ENCODE data around the gene ARPC5. TPM values are rescaled to one million over a fixed set of nuclear protein-coding genes. Genes with fewer than 3 reads are reported as not detected.
"Not testable (repeated sequence)": the region's sequence is repeated elsewhere in the genome, so short reads cannot be mapped to it uniquely, and the experiment has no call there.

Gene ARPC5
- polyA plus RNA-seq, result 100 to 1,000 TPM; 638 to 995 (median 763) TPM

DNA sequence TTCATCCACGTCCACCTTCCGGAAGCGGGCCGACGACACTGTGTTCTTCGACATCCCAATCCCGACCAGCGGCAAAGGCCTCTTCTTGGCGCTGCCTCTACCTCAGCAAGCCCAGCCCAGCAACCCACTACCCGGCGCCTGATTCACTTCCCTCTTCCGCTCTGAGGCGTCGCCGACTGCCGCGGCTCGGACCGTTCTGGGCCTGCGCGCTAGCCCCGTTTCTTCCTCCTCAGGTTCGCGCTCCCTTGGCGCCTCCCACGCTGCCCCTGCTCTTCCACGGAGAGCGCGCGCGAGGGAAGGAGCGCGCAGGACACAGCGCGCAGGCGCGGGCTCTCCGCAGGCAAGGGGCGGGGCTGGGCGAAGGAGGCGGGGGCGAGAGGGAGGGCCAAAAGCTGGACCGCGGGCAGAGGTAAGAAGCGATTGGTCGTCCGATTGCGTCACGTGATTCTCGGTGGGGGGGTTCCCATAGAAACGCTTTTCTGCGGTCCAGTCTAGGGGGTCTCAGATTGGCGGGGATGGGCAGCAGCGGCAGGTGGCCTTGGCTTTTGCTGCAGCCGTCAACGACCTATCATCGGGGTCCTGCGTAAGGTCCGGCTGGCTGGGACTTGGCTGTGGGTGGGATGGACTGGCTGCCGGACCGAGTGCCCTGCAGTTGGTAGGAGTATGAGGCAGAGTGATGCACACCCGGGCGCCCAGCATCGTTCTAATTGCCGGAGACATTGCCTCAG is at the start of gene ARPC5:
TSS of gene ARPC5 (minus strand) at position 178 of the 728 bp plus-strand sequence. CDS start at position 54, 124 bp downstream.
- Mint-ChIP-seq H3K36me3 (peaks cover 3 to 6% (median 3%) of the 10 kb centered on the region in 3 donors), H3K27ac (peak within 1 kb of the TSS; percentile 95 to 100 (median 98)), H3K9me3 (no peaks in the 10 kb centered on the region), H3K4me3 (peak within 1 kb of the TSS; percentile 98 to 100 (median 100)), H3K27me3 (ENCODE audit: low read depth in 3 of 3) (peaks cover 9 to 19% (median 13%) of the 10 kb centered on the region in 3 donors), H3K4me1 (peaks cover 47 to 57% of the 10 kb centered on the region in 2 donors)
- peak; percentile 94 to 95 (median 95) for DNase-seq

DNA sequence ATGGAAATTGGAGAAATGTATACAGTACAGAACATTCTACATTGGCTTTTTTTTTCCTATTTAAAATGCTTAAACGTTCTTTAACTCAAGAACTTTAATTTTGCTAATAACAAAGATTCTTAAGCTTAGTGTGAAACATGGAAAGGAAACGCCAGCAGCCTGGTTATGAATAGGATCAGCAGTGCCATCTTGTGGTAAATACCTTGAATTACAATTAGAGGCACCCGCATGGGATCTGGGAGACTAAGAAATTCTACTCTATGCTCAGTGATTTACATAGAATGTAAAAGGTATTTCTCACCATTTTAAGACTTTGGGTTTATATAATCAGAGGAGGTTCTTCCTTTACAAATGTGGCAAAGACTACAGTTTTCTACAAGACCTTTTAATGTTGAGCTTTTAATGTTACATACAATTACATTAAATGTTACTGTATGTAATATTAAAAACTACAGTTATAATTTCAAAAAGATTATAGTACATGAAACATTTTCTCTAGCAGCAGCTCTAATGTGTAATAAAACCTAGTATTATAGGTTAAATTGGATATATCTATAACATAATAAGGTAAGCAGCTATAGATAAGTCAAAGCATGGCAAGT is 49.6 kb upstream of the ARPC5 start:
- Mint-ChIP-seq H3K27ac (no peak overlapping the region), H3K4me3 (no peak overlapping the region), H3K4me1 (no peaks in the 10 kb centered on the region), H3K9me3 (no peaks in the 10 kb centered on the region), H3K27me3 (ENCODE audit: low read depth in 3 of 3) (peaks cover 0 to 18% (median 4%) of the 10 kb centered on the region in 3 donors), H3K36me3 (no peaks in the 10 kb centered on the region)
- peak; percentile 27 to 52 (median 47) for DNase-seq

- not testable (repeated sequence) for DNase-seq, H3K4me1 Mint-ChIP-seq, H3K4me3 Mint-ChIP-seq, H3K9me3 Mint-ChIP-seq, H3K36me3 Mint-ChIP-seq, H3K27ac Mint-ChIP-seq
- peaks cover 3 to 23% (median 4%) of the 10 kb centered on the region in 3 donors for H3K27me3 Mint-ChIP-seq (ENCODE audit: low read depth in 3 of 3)
These were observed 43.8 kb upstream of the ARPC5 start for GRCh38 chr1:183679363-183679762.

GRCh38 chr1:183678819-183679218 is 43.2 kb upstream of the ARPC5 start:
- DNase-seq, result no peak
- Mint-ChIP-seq H3K9me3 (no peaks in the 10 kb centered on the region), H3K27me3 (ENCODE audit: low read depth in 3 of 3) (peaks cover 3 to 24% (median 6%) of the 10 kb centered on the region in 3 donors), H3K27ac (no peak overlapping the region), H3K4me1 (no peaks in the 10 kb centered on the region), H3K36me3 (no peaks in the 10 kb centered on the region), H3K4me3 (no peak overlapping the region)

GRCh38 chr1:183676586-183677189 is 41.1 kb upstream of the ARPC5 start:
- H3K36me3 Mint-ChIP-seq, result no peaks in the 10 kb centered on the region
- no peaks in the 10 kb centered on the region for H3K9me3 Mint-ChIP-seq

DNA sequence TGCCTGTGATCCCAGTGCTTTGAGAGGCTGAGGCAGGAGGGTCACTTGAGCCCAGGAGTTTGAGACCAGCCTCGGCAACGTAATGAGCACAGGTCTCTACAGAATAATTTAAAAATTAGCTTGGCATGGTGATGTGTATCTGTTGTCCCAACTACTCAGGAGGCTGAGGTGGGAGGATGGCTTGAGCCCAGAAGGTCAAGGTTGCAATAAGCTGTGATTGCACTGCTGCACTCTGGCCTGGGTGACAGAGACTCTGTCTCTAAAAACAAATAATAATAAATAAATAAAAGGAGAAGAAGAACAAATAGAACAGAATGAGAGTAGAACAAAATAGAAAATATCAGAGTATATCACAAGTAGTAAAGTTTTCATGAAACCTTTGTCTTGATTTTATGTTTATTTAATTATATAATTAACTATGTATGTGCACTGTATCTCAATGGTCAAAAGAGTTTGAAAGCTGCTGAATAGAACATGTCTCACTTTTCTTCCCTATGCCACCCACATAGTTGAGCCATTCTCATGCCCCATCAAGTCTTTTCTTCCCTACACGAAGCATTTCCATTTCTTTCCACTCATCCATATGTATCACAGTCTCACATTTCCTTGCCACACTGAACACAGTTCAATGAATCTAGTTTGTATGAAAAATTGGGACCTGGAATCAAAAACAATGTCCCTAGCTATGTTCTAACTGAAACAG is 40.5 kb upstream of the ARPC5 start:
- no peaks in the 10 kb centered on the region for H3K36me3 Mint-ChIP-seq
- H3K4me3 Mint-ChIP-seq, result no peak overlapping the region
- H3K9me3 Mint-ChIP-seq, result no peaks in the 10 kb centered on the region
- H3K27me3 Mint-ChIP-seq (ENCODE audit: low read depth in 3 of 3), result peaks cover 3 to 18% (median 11%) of the 10 kb centered on the region in 3 donors
- no peak for DNase-seq
- no peaks in the 10 kb centered on the region for H3K4me1 Mint-ChIP-seq
- no peak overlapping the region for H3K27ac Mint-ChIP-seq

More at GRCh38 chr1:183676586-183677189, 41.1 kb upstream of the ARPC5 start:
- peaks cover 3 to 23% (median 11%) of the 10 kb centered on the region in 3 donors for H3K27me3 Mint-ChIP-seq (ENCODE audit: low read depth in 3 of 3)
- DNase-seq, result no peak
- H3K4me1 Mint-ChIP-seq, result no peaks in the 10 kb centered on the region
- no peak overlapping the region for H3K4me3 Mint-ChIP-seq
- H3K27ac Mint-ChIP-seq, result no peak overlapping the region

DNA sequence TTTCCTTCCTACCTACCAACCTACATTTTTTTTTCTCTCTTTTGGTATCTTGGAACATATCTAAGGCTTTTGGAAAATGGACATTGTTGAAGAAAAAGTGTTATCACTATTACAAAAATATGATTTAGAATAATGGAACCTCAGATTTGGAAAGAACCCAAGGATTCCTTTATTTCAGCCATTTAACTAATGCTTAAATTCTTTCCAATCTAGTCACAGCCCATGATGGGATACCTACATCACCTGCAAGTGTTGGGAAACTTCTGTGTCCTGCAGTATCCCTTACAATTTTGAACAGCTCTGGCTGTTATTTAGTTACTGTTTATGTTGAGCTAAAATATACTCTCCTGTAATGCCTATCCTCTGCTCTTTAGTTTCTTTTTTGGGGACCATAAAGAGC is 39.8 kb upstream of the ARPC5 start:
- Mint-ChIP-seq H3K4me3 (no peak overlapping the region), H3K27me3 (ENCODE audit: low read depth in 3 of 3) (peaks cover 3 to 20% (median 11%) of the 10 kb centered on the region in 3 donors), H3K9me3 (no peaks in the 10 kb centered on the region), H3K4me1 (no peaks in the 10 kb centered on the region), H3K27ac (no peak overlapping the region), H3K36me3 (no peaks in the 10 kb centered on the region)
- no peak for DNase-seq

- Mint-ChIP-seq H3K36me3 (no peaks in the 10 kb centered on the region), H3K4me1 (no peaks in the 10 kb centered on the region), H3K9me3 (no peaks in the 10 kb centered on the region), H3K27me3 (ENCODE audit: low read depth in 3 of 3) (peaks cover 3 to 19% (median 9%) of the 10 kb centered on the region in 3 donors), H3K27ac (no peak overlapping the region), H3K4me3 (no peak overlapping the region)
- no peak for DNase-seq
These were observed 39.3 kb upstream of the ARPC5 start for GRCh38 chr1:183674886-183675285.

GRCh38 chr1:183674339-183674738 is 38.8 kb upstream of the ARPC5 start:
- Mint-ChIP-seq H3K36me3 (no peaks in the 10 kb centered on the region), H3K9me3 (no peaks in the 10 kb centered on the region), H3K4me1 (no peaks in the 10 kb centered on the region), H3K27ac (no peak overlapping the region), H3K27me3 (ENCODE audit: low read depth in 3 of 3) (peaks cover 3 to 16% (median 12%) of the 10 kb centered on the region in 3 donors), H3K4me3 (no peak overlapping the region)
- DNase-seq, result no peak

- Mint-ChIP-seq H3K27me3 (ENCODE audit: low read depth in 3 of 3) (peaks cover 3 to 16% (median 16%) of the 10 kb centered on the region in 3 donors), H3K9me3 (no peaks in the 10 kb centered on the region), H3K36me3 (no peaks in the 10 kb centered on the region), H3K4me3 (no peak overlapping the region), H3K27ac (no peak overlapping the region), H3K4me1 (no peaks in the 10 kb centered on the region)
- no peak for DNase-seq
These were observed 38.2 kb upstream of the ARPC5 start for GRCh38 chr1:183673605-183674323.

DNA sequence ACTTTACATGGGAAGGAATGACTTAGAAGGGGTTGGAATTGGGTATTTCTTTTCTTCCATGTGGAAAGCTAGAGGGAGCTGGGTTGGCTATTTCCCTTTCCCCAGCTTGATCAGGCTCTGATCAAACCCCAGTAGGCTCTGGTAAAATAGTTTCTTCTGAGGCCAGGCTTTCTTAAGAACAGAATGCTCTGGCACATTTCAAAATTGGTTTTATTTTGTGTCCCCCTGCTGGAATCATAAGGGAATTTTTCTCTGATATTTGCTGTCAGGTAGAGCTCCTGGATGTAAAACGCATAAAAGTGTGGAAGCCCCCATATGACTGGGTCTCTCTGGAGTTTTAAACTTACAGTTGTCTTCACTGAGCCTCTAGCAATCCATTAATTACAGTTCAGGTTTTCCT is 34.6 kb upstream of the ARPC5 start:
- no peak overlapping the region for H3K27ac Mint-ChIP-seq
- H3K4me3 Mint-ChIP-seq, result no peak overlapping the region
- no peak for DNase-seq
- no peaks in the 10 kb centered on the region for H3K4me1 Mint-ChIP-seq
- H3K9me3 Mint-ChIP-seq, result no peaks in the 10 kb centered on the region
- no peaks in the 10 kb centered on the region for H3K36me3 Mint-ChIP-seq
- peaks cover 4 to 16% (median 16%) of the 10 kb centered on the region in 3 donors for H3K27me3 Mint-ChIP-seq (ENCODE audit: low read depth in 3 of 3)

GRCh38 chr1:183656355-183656754 is 20.8 kb upstream of the ARPC5 start:
- Mint-ChIP-seq H3K4me3 (no peak overlapping the region), H3K27me3 (ENCODE audit: low read depth in 3 of 3) (peaks cover 0 to 7% (median 0%) of the 10 kb centered on the region in 3 donors), H3K4me1 (peaks cover 0 to 4% of the 10 kb centered on the region in 2 donors), H3K27ac (no peak overlapping the region), H3K9me3 (peaks cover 0 to 2% (median 0%) of the 10 kb centered on the region in 6 donors), H3K36me3 (no peaks in the 10 kb centered on the region)
- no peak for DNase-seq

GRCh38 chr1:183655562-183656075 is 20.0 kb upstream of the ARPC5 start:
- Mint-ChIP-seq H3K4me3 (no peak overlapping the region), H3K4me1 (peaks cover 0 to 4% of the 10 kb centered on the region in 2 donors), H3K36me3 (no peaks in the 10 kb centered on the region), H3K27ac (no peak overlapping the region), H3K27me3 (ENCODE audit: low read depth in 3 of 3) (peaks cover 0 to 5% (median 0%) of the 10 kb centered on the region in 3 donors), H3K9me3 (peaks cover 0 to 2% (median 0%) of the 10 kb centered on the region in 6 donors)
- DNase-seq, result peak; percentile 56 to 63 (median 63)
